ENCODE data around the gene MPP2.

GRCh38 chr17:43924558-43924957 is 17.2 kb upstream of the MPP2 start:
- TF ChIP-seq, protein P1, sequence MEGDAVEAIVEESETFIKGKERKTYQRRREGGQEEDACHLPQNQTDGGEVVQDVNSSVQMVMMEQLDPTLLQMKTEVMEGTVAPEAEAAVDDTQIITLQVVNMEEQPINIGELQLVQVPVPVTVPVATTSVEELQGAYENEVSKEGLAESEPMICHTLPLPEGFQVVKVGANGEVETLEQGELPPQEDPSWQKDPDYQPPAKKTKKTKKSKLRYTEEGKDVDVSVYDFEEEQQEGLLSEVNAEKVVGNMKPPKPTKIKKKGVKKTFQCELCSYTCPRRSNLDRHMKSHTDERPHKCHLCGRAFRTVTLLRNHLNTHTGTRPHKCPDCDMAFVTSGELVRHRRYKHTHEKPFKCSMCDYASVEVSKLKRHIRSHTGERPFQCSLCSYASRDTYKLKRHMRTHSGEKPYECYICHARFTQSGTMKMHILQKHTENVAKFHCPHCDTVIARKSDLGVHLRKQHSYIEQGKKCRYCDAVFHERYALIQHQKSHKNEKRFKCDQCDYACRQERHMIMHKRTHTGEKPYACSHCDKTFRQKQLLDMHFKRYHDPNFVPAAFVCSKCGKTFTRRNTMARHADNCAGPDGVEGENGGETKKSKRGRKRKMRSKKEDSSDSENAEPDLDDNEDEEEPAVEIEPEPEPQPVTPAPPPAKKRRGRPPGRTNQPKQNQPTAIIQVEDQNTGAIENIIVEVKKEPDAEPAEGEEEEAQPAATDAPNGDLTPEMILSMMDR (conservative IDR thresholded peaks at IDR 0.05 in 1 of 2, IDR thresholded peaks at IDR 0.05 in 1 of 2; ENCODE audit: extremely low read depth in 1 of 2, insufficient read depth in 1 of 2, low read depth in 1 of 2, low read length in 2 of 2) = no peak
- no peak for TF ChIP-seq EZH2 (IDR thresholded peaks at IDR 0.05; ENCODE audit: borderline replicate concordance, low read length)

Measured in mammary epithelial cell (primary cell).